DND-41 (cell line): Measurements from ENCODE around the gene COQ2.

Experiments
- EZH2 ChIP-seq: IDR thresholded peaks from 3 replicates; pipeline ENCODE4 v1.6.1; 2012; ENCODE audit warnings: borderline replicate concordance, low read depth, mild to moderate bottlenecking, moderate library complexity, low read length, inconsistent platforms; ENCODE audit not compliant: severe bottlenecking
- TF ChIP-seq, protein P1 (sequence below): IDR thresholded peaks from 2 replicates; pipeline ENCODE4 v1.5.1; 2012; ENCODE audit warnings: borderline replicate concordance, low read length, moderate library complexity, mild to moderate bottlenecking; ENCODE audit not compliant: poor library complexity, severe bottlenecking; ENCODE audit errors: extremely low read depth

DNA sequence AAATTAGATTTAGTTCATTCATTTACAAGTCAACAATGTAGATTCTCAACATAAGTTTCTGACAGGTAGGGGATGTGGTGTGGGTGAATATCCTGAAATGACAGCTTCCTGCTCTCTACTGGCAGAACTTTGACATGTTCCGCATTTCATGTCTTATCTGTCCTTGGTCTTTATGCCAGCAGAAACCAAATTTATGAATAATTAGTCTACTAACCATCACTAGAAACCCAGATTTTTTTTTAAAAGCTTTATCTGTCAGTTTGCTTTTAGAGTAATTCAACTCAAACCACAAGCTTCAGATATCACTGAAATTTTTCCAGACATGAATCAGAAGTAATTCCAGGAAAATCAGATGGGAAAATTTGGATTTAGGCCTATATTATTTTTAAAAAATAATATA, 17.9 kb downstream of the COQ2 start:
- TF ChIP-seq, protein P1, sequence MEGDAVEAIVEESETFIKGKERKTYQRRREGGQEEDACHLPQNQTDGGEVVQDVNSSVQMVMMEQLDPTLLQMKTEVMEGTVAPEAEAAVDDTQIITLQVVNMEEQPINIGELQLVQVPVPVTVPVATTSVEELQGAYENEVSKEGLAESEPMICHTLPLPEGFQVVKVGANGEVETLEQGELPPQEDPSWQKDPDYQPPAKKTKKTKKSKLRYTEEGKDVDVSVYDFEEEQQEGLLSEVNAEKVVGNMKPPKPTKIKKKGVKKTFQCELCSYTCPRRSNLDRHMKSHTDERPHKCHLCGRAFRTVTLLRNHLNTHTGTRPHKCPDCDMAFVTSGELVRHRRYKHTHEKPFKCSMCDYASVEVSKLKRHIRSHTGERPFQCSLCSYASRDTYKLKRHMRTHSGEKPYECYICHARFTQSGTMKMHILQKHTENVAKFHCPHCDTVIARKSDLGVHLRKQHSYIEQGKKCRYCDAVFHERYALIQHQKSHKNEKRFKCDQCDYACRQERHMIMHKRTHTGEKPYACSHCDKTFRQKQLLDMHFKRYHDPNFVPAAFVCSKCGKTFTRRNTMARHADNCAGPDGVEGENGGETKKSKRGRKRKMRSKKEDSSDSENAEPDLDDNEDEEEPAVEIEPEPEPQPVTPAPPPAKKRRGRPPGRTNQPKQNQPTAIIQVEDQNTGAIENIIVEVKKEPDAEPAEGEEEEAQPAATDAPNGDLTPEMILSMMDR: no peak
- no peak for TF ChIP-seq EZH2
